Posterior cingulate gyrus (tissue), 11 donors: Measurements from ENCODE around the gene PICALM.
"Not testable (repeated sequence)": the region's sequence is repeated elsewhere in the genome, so short reads cannot be mapped to it uniquely, and the experiment has no call there.

Experiments used
- DNase-seq, 10 donors: peaks; one replicate each; pipeline versions ENCODE4 v3.0.0 to v3.0.0-alpha.2; 2020 to 2021; ENCODE audit warnings: mixed read lengths in 3 of 10
- intact Hi-C: fragments of 100-400 bp; cut with DNase I; formaldehyde crosslinking; loops from one replicate; pipeline ENCODE4 v1.15.1; 2023

The PICALM gene, protein sequence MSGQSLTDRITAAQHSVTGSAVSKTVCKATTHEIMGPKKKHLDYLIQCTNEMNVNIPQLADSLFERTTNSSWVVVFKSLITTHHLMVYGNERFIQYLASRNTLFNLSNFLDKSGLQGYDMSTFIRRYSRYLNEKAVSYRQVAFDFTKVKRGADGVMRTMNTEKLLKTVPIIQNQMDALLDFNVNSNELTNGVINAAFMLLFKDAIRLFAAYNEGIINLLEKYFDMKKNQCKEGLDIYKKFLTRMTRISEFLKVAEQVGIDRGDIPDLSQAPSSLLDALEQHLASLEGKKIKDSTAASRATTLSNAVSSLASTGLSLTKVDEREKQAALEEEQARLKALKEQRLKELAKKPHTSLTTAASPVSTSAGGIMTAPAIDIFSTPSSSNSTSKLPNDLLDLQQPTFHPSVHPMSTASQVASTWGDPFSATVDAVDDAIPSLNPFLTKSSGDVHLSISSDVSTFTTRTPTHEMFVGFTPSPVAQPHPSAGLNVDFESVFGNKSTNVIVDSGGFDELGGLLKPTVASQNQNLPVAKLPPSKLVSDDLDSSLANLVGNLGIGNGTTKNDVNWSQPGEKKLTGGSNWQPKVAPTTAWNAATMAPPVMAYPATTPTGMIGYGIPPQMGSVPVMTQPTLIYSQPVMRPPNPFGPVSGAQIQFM

DNA sequence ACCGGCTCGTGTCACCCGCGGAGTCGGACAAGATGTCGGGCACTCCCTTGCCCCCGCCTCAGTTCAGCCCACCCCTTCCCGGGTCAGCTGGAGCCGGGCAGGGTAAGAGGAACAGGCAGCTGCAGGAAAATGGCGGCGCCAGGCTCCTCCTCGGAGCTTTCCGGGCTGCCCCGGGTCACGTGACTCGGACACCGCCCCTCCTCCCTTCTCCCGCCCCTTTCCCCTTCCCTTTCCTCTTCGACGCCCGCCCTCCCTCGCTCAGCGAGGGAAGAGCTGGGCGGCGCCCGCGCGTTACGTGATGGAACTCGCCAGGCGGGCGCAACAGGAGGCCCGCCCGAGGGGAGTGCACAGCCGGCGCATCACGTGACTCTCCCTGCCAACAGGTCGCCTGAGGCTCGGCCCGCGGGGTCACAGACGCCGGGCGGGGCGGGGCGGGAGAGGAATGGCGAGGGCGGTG, at the start of gene PICALM:
Gene PICALM, minus strand, starts transcription at position 134 of the 457 bp plus-strand sequence. CDS start 304 bp downstream, outside the sequence.
- intact Hi-C loops = loop anchor here (1.0 to 10.0 kb wide), 5 partner anchors 26 to 214 kb away; partner anchors contain the start of gene CCDC83
- DNase-seq = peak; percentile 96 to 100 (median 98)

DNA sequence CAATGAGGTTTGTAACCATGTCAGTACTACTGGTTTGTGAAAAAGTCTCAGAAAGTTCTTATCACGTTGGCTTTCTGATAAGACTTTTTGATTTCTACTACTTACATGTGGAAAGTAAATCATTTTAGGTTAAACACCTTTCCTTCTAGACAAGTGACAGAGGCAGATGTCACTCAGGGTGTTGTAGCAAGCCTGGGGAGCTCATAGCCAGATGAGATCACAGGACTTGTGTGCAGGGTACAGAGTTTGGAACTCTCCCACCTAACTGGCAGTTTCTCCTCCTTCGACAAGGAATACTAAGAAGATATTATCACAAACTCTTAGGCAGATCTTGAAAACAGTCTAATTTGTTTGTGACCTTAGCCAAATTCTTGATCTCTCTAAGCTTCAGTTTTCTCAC, 49.4 kb upstream of the PICALM start:
- no peak for DNase-seq
- intact Hi-C loops = no loop called here

DNA sequence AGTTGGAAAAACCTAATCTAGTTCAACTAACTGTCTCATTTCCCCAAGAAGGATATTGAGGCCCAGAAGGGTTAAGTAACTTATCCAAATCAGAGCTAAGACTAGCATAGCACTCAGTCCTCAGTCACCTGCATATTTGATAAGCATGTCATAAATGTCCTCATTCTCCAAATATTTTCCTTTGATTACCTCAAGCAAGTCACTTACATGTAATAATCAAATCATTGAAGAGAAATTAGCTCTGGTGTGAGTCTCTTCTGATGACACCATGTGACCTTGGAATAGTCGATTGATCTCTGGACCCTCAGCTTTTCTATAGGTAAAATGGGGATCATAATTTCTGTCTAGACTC, 48.8 kb upstream of the PICALM start:
- intact Hi-C loops = no loop called here
- no peak for DNase-seq

DNA sequence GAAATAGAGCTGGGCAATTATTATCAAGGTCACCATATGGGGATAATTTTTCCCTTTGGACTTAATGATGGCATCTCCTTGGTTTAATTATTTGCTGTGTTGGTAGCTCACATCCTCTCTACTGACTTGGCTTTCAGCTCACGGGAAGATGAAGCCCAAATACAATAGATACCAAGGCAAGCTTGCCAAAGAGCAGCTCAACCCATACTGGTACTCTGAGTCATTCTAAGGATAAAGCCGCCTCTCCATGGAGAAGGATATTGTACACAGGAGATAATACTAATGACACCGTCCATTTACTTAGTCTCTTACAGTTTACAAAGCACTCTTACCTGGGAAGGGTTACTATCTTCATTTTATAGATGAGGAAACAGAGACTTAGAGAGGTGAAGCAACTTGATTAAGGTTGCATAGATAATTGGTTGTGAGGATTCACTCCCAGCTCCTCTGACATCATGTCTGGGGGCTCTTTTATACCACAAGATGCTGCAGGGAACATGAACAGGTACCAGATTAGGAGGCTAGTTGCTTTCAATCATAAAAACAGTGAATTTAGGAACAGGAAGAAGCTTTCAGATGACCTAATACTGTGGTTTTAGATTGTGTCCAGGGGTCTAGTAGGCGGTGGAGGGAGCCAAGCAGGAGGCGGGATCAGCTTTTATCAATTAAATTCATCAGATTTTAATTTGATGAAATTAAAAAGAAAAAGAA, 48.3 kb upstream of the PICALM start:
- intact Hi-C loops = no loop called here
- no peak for DNase-seq

DNA sequence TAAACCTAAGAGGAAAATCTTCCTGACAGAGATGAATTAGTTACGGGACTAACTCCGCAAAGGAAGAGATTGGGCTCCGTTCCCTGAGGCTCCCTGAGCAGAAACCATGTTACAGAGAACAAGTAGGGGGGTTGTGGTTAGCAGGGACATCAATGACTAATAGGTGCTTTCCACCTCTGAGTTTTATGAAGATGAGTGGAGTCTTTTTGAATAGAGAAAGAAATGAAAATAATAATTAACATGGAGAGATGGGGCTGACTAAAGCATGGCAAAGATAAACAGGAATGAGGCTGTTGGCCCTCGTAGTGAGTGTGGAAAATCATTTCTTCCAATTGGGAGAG, 47.5 kb upstream of the PICALM start:
- DNase-seq = no peak

DNA sequence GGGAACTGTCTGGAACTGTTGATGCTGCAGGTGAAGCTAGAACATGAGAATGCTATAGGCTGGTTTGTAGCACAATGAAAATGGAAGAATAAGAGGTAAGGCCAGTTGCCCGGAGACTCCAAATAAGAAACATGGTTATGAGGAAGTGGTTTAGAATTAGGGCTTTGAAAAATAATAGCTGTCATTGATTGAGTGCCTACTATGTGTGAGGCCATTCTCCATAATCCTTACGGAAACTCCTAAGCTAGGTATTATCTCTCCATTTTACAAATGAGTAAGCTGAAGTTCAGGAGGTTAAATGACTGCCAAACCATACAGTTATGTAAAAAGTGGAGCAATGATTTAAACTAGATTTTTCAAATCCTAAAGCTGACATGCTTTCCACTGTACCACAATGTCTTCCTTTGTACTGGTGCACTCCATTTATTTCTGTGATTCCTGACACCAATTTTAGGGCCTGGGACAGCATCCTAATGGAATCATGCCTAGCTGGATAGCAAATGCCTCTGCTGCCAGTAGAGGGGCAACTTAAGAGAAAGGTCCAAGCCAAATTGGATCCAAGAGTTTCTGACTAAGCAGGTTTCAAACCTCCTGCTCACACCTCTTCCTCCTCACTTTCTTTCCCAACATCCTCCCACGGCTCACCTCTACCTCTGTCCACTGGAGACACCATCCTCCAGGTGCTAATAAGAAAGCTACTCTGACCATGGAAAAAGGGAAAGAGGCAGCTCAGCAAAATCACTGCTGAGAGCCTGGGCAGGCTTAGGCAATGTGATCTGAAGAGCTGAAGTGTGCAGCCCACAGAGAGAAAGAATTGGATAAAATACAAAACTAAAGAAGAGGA, 46.9 kb upstream of the PICALM start:
- no peak for DNase-seq
- intact Hi-C loops = no loop called here

More for the DNA sequence above, 47.5 kb upstream of the PICALM start:
- intact Hi-C loops = no loop called here

DNA sequence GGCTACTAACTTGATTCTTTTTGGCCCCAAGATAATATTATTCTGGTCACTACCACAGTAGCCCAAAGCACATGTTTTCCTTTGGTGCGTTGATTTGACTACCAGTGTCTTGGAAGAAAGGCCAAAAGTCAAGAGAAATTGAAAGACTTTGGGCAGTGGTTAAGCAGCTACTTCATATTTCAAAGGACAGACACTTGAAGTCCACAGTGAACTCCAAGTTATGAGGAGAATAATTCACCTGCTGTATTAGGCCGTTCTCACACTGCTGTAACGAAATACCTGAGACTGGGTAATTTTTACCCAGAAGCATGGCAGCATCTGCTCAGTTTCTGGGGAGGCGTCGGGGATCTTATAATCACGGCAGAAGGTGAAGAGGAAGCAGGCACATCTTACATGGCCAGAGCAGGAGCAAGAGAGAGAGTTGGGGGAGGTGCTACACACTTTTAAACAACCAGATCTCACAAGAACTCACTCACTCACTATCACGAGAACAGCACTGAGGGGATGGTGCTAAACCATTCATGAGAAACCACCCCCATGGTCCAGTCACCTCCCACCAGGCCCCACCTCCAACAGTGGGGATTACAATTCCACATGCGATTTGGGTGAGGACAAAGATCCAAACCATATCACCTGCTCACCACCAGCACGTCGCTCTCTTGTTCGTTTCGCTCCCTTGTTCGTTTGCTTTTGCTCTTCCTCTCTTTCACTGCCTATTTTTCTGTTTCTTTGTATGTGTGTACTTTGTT, 40.2 kb upstream of the PICALM start:
- intact Hi-C loops = no loop called here
- no peak for DNase-seq

DNA sequence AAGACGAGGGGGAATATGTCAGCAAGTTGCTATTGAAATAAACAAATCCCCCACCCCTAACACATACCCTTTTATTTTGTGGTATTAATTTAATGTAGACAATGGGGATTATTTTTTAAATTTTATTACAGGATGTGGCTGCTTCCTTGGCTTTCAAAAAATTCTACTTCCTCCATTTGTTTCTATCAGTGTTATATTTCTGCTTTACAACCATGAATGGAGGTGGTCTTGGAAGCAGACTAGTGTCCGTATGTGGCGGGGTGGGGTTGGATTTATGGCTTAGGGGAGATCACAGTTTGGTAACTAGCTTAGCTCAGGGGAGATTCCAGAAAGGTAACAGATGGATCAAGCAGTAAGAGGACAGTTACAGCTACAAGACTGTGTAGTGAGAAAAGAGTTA, 39.3 kb upstream of the PICALM start:
- no peak for DNase-seq
- intact Hi-C loops = no loop called here

DNA sequence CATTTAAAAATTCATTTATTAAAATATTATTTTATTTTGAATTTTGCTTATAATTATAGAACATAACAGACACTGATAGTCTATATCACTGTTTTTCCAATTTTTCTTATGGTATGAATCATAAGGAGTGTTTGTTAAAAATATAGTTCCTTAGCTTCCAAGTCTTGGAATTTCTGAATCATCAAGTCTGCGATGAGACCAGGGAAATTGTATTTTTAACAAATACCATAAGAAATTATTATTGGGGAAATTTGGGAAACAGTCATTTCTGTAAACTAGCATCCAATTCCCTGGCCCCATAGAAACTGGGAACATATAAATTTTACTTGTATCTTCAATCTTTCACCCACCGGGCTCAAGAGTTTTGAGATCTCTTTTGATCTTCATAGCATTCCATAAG, 38.0 kb upstream of the PICALM start:
- intact Hi-C loops = no loop called here
- DNase-seq = no peak

DNA sequence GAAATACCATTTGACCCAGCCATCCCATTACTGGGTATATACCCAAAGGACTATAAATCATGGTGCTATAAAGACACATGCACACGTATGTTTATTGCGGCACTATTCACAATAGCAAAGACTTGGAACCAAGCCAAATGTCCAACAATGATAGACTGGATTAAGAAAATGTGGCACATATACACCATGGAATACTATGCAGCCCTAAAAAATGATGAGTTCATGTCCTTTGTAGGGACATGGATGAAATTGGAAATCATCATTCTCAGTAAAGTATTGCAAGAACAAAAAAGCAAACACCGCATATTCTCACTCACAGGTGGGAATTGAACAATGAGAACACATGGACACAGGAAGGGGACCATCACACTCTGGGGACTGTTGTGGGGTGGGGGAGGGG, 37.1 kb upstream of the PICALM start:
- intact Hi-C loops, DNase-seq: not testable (repeated sequence)

DNA sequence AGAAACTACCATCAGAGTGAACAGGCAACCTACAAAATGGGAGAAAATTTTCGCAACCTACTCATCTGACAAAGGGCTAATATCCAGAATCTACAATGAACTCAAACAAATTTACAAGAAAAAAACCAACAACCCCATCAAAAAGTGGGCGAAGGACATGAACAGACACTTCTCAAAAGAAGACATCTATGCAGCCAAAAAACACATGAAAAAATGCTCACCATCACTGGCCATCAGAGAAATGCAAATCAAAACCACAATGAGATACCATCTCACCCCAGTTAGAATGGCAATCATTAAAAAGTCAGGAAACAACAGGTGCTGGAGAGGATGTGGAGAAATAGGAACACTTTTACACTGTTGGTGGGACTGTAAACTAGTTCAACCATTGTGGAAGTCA, 36.7 kb upstream of the PICALM start:
- intact Hi-C loops, DNase-seq: not testable (repeated sequence)

DNA sequence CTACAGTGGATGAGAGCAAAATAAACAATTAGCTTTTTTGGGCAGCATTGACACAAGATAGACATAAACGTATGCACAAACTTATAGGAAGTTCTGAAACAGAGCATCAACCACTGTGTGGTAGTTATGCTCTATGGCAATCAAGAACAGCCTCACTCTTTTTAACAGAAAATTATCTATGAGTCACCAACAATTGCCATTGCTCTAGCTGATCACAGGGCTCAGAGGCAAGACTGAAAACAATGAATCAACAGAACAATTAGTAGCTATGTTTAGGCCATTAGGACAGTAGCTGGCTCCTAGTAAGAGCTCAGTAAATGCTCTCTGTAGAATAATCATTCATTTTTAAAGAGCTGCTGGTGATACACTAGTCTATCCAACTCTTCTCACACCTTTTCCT, 34.9 kb upstream of the PICALM start:
- intact Hi-C loops = no loop called here
- DNase-seq = no peak

DNA sequence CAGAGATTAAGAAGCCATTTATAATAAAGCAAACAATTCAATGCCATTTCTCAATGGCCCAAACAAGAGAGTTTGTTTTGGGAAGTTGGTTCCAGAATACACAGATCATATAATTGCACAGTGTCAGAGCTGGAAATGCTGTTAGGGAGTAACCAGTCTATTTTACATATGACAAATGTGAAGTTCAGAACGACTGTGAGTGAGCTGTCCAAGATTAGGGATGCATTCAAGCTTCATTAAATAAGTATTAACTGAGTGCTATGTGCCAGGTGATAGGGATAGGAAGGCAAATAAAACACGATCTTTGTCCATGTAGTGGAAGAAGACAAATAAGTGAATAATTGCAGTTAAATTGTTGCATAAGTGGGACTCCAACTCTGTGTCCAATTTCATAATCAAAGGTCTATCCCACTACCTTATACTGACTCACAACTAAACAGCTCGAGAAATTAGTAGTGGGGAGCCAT, 33.1 kb upstream of the PICALM start:
- no peak for DNase-seq
- intact Hi-C loops = no loop called here

DNA sequence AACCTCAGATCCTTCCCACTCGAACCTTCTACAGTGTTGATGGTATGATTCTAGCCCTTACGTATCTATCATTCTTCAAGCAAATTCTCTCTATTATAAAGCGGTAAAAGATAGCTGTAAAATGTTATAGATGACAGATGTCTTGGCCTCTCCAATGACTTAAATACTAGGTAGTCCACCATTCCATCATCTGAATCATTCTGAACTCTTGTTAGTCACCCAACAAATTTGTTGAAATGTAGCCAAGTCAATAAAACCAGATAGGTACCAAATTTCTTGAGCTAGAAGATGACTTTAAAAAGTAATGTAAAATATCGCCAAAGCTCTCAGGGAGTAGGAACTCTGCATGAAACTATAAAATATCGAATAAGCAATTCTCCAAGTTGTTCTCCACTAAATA, 32.6 kb upstream of the PICALM start:
- intact Hi-C loops = no loop called here
- DNase-seq = no peak

DNA sequence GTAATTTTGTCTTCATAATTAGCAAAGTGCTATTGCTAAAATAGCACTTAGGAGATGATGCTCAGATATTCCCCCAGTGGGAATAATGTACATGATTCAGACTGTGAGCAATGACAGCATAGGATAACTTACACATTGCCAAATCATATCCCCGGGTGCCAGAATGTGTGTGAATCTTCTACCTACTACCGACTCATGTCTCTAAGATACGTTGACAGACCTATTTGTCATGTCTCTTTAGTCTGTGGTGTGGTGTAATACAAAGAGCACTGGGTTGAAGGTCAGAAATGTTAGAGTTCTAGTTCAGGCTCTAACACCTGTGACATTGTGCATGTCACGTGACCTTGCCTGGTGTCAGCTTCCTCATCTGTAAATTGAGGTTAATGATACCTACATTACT, 31.0 kb upstream of the PICALM start:
- no peak for DNase-seq
- intact Hi-C loops = no loop called here

DNA sequence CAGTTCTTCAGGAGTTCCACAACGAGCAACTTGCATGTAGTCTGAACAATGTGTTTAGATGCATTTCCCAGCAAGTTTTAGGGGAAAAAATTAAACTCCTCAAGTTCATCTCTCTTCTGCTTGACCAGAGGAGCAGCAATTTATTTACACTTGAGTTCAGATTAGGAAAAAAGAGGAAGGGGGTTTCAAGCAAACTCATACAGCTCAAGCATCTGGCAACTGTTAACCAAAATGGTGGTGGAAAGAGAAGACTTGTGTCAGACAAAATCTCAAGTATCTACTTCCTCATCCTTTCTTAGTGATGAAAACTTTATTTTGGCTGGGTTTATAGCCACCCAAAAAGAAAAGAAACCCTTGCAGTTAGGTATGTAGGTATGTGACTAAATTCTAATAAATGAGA, 29.1 kb upstream of the PICALM start:
- intact Hi-C loops = no loop called here
- DNase-seq = no peak

DNA sequence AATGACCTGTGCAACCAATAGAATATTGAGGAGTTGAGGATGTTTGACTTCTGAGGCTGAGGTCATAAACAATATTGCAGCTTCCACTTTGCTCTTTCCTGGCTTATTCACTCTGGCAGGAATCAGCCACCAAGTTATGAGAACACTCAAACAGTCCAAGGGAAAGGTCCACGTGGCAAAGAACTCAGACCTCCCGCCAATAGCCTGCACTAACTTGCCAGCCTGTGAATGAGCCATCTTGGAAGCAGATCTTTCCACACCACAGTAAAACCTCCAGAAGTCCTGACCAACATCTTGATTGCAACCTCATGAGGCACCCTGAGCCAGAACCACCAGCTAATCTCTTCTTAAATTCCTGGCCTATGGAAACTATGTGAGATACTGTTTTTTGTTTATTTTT, 22.7 kb upstream of the PICALM start:
- intact Hi-C loops = no loop called here
- DNase-seq = no peak

DNA sequence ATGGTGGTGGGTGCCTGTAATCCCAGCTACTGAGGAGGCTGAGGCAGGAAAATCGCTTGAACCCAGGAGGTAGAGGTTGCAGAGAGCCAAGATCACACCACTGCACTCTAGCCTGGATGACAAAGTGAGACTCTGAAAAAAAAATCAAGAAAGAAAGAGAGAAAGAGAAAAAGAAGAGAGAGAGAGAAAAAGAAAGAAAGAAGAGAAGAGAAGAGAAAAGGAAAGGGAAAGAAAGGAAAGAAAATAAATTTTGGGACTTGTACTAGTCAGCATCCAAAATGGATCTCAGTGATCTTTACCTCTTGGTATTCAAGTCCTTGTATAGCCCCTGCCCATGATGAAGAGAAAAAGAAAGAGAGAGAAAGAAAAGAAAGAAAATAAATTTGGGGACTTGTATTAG, 22.2 kb upstream of the PICALM start:
- DNase-seq = no peak
- intact Hi-C loops = no loop called here

DNA sequence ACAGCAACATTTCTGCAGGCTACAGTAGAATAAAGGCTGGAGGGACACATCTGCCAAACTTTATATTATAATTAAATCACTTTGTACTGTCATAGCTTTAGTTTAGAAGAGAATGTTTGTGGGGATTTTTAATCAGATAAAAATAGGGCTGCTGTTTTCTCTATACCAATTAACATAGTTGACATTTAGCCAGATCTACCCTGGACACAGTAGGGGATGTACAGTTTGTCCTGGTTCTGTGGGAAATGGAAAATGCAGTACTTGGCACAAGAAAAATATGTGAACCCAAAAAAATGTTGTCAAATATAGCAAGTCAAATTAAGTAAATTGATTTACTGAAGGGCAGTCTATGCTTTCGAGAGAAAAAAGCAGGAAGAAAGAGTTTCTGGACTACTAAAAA, 20.8 kb upstream of the PICALM start:
- no peak for DNase-seq
- intact Hi-C loops = no loop called here

DNA sequence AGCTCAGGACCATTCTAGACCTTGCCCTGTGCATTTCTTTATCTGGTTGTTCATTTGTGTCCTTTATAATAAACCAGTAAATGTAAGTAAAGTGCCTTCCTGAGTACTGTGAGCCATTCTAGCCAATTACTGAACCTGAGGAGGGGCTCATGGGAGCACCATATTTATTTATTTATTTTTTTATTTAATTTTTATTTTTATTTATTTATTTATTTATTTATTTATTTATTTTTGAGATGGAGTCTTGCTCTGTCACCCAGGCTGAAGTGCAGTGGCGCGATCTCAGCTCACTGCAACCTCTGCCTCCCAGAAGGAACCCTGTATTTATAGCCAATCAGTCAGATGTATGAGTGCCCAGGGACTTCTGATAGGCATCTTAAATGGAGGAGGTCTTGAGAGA, 18.8 kb upstream of the PICALM start:
- intact Hi-C loops, DNase-seq: not testable (repeated sequence)
